NK-92 (cell line): ENCODE measurements around the gene TSPAN7.

Experiments
- DNase-seq: peaks from one replicate; lab custom pipeline; 2025; ENCODE audit not compliant: unreplicated experiment; lab: John Stamatoyannopoulos, UW

TSPAN7 gene

DNA sequence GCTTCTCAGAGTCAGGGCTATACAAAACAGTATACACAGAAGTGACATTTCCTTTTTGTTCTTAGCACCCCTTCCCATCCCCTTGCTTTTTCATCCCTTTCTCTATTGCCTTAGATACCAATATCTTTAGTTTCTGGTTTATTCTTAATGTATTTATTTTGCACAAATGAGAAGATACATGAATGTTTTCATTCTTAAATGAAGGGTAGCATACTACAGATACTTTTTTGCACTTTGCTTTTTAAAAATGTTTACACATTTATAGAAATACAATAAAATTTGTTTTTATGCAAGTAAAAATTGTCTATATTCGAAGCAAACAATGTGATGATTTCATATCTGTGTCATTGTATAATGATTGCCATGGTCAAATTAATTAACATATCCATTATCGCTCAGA is 33.1 kb downstream of the TSPAN7 start:
- DNase-seq, result no peak

GRCh38 chrX:38595801-38596200 is 34.5 kb downstream of the TSPAN7 start:
- DNase-seq, result no peak

DNA sequence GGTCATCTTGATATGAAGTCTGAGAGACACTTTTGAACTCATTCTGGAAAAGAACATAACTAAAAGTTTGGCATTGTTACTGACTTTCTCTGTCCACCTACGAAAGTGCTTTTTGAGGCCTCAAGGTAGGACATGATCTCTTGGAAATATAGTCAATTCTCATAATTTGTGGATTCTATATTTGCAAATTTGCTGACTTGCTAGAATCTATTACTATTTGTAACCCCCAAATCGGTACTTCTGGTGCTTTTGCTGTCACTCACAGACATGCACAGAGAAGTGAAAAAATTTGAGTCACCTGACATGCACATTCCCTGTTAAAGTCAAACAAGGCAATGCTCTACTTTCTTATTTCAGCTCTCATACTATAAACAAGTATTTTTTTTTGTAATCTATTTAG is 35.6 kb downstream of the TSPAN7 start:
- no peak for DNase-seq

DNA sequence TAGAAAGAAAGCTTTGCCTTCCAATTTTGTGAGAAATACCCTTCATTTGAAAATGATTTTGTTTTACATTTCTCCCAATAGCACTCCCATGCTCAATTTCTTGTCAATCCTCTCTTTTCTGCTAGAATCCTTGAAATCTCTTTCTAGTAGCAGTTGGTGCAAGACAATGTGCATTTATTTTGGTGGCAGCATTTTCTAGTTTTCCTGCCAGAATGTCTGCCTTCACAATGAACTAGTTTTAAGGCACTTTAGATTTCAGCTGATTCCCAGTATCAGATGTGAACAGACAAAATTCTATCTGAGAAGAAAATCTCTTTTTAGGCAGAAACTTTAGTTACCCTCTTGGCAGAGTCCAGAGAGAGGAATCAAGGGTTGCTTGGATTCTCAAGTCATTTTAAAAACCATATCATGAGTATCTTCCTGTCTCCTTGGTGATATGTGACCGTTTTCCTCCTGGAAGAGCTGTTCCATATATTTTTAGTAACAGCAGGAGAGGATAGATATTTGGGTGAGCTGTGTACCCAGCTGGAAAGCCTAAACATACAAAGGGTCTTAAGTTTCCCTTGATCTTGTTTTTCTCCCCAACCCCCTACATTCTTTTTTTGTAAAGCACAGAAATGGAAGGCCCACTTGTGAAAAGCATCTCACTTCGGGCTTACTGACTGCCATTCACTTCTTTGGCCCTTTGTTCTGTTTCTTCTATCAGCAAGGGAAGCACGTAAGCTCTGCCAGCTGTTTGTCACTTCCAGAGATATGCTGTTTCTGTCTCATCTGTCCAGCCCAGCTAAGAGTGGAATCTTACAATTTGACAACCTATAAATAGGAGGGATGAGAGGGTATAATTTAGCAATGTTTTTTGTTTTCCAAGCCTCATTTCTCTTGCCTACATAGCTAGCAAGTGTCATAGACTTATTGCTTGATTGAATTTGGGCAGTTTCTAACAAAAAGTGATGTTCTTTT is 38.7 kb downstream of the TSPAN7 start:
- DNase-seq, result no peak

GRCh38 chrX:38601866-38602265 is 40.5 kb downstream of the TSPAN7 start:
- DNase-seq, result no peak

DNA sequence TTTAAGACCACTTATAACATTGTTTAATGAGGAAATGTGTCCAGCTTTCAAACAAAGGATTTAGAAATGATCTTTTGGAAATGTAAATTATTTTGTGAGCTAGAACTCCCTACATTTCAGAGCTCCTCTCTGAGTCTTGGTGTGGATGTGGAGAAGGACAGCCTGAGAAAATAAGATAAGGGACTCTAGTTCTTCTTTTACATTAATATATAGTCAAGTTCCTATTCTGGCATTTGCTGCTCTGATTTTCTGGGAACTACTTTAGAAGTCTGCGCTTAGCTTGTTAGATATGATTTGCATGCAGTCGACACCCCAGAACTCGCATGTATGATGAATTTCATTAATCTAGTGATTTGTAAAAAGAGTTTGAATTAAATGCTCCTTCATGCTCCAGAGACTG is 45.5 kb downstream of the TSPAN7 start:
- DNase-seq, result no peak

- DNase-seq, result no peak
Observed at GRCh38 chrX:38607976-38608375, 46.6 kb downstream of the TSPAN7 start.

GRCh38 chrX:38610849-38611248 is 49.5 kb downstream of the TSPAN7 start:
- no peak for DNase-seq

DNA sequence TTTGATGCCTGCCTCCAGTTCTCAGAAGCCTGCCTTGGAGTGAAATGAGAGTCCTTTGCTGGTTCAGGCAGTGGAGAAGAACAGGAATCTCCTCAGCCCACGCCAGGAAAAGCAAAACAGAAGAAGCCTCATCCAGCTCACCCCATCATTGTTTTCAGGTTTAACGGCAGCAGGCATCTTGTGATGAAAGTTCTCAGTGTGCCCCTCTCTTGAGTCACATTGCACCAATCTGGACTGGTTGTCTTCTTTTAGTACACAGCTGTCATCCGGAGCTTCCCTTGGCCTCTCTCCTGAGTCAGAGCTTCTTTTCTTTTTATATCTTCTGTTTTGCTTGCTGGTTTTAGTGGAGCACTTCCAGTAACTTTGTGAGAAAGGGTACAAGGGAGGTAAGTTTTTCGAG is 50.9 kb downstream of the TSPAN7 start:
- no peak for DNase-seq

GRCh38 chrX:38614485-38614884 is 53.1 kb downstream of the TSPAN7 start:
- no peak for DNase-seq

DNA sequence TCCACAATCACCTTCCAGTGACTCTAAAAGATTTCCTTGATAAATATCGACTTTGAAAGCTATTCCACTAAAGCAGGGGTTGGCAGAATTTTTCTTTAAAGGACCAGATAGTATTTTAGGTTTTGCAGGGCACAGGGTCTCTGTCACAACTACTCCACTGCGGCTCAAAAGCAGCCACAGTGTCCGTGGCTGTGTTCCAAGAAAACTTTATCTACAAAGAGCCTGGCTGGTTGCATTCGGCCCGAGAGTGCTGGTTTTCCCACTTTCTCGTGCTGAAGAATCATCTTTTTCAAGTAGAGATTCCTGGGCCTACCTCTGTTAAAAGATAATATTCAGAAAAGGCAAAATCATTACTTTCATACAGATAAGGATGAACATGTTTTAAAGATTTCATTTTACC is 55.6 kb downstream of the TSPAN7 start:
- no peak for DNase-seq

- no peak for DNase-seq
Observed at GRCh38 chrX:38618180-38618579, 56.8 kb downstream of the TSPAN7 start.

GRCh38 chrX:38620623-38621022 is 59.3 kb downstream of the TSPAN7 start:
- no peak for DNase-seq

- no peak for DNase-seq
Observed at GRCh38 chrX:38626296-38626695, 65.0 kb downstream of the TSPAN7 start.

- DNase-seq, result no peak
Observed at GRCh38 chrX:38627683-38628082, 66.3 kb downstream of the TSPAN7 start.

DNA sequence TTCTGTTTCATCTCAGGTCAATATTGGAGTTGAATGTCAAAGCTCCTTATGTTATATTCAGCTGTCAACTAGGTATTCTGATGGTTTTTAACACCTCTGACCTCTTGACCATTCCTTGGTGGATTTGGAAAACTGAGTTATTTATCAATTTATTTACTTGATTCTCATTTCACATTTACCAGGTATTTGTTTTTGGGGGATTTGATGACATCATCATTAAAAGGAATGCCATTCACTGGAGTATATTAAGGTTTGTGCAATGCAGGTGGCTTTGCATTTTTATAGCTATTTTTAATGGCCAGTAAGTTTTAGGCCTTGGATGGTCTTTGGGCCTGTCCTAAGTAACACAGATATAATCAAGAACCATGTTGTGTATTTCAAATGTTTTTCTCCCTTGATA is 67.2 kb downstream of the TSPAN7 start:
- DNase-seq, result no peak

DNA sequence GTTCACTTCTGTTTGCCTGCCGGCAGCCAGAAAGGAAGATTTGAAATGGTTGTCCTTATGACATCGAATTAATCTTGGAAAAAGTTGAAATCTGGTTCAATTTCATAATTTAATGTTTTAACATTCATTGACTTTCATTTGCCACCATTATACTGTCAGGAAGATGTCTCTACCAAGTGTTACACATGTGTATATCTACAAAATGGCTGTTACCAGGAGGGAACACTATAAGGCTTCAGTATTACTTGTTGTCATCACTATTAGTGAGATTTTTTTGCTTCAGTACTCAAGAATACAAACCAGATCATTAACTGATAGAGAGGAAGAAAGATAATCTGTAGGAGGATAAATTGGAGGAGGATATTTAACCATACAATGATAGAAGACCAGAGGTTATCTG is 71.2 kb downstream of the TSPAN7 start:
- DNase-seq, result no peak

- DNase-seq, result no peak
Observed at GRCh38 chrX:38634665-38635064, 73.3 kb downstream of the TSPAN7 start.

- DNase-seq, result no peak
Observed at GRCh38 chrX:38636949-38637819, 75.8 kb downstream of the TSPAN7 start.

DNA sequence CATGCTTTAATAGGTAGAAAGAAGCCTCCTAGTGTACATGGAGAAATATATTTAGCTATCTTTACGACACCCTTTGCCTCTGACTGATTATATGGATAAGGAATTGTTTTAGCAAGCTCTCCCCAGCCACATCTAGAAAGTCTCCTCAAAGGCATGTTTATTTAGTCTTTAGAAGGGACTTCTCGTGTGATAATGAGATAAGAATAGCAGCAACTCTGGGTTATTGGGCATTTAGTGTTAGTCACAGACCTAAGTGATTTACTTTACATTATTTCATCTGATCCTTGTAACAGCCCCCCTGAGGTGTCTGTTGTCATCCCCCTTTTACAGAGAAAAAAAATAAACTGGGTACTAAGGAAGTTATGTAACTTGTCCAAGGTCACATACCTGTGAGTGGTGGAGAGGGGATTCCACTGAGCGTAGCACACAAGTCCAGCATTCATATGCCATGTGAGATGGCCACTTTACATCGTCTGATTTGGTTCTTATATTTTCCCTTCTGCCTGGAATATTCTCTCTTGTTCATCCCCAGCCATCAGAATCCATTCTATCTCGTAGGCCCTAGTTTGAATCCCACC is 77.7 kb downstream of the TSPAN7 start:
- no peak for DNase-seq

DNA sequence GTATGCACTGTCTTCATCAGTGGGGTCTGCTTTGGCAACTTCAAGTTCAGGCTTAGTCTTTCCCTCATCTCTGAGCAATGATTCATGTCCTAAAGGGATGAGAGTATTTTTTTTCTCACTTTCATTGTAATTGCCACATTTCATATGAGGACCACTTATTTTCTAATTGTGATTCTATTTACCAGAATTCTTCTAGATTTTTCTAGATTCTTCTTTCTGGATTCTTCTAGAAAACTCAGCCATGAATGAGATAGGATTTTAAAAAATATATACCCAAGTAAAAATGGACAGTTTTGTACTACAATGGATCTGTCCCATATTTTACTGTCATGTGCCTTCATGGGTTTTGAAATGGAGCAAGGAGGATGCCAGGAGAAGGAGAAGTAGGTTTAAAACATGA is 78.4 kb downstream of the TSPAN7 start:
- DNase-seq, result no peak

- DNase-seq, result no peak
Observed at GRCh38 chrX:38641197-38641596, 79.9 kb downstream of the TSPAN7 start.
